HG02840 (cell line): ENCODE results near the gene RECQL5.

Experiments
- ATAC-seq: cut with Tn5 transposase; IDR thresholded peaks from one replicate; pipeline ENCODE4 v1.9.1; 2021; ENCODE audit warnings: mild to moderate bottlenecking, moderate library complexity, moderate number of reproducible peaks; ENCODE audit not compliant: unreplicated experiment, low FRiP score

The RECQL5 gene

GRCh38 chr17:75666959-75667790, at the start of gene RECQL5, which contains the start of gene SAP30BP:
Gene RECQL5, minus strand, starts transcription at chr17:75667154. Its CDS starts 597 bp downstream, at chr17:75666557.
Gene SAP30BP, plus strand, starts transcription at chr17:75667338. Its CDS starts 35 bp downstream, at chr17:75667373.
- ATAC-seq = peak; percentile 79

GRCh38 chr17:75712446-75712845, 45.5 kb upstream of the RECQL5 start:
- no peak for ATAC-seq

GRCh38 chr17:75707079-75707571, 40.2 kb upstream of the RECQL5 start:
- ATAC-seq = no peak

GRCh38 chr17:75706042-75706728, 39.2 kb upstream of the RECQL5 start:
- no peak for ATAC-seq

GRCh38 chr17:75704963-75705875, 38.3 kb upstream of the RECQL5 start:
- no peak for ATAC-seq

GRCh38 chr17:75703591-75703990, 36.6 kb upstream of the RECQL5 start:
- no peak for ATAC-seq

GRCh38 chr17:75703191-75703590, 36.2 kb upstream of the RECQL5 start:
- ATAC-seq = no peak

GRCh38 chr17:75701288-75701687, 34.3 kb upstream of the RECQL5 start:
- ATAC-seq = no peak

- no peak for ATAC-seq
These were observed 31.7 kb upstream of the RECQL5 start for GRCh38 chr17:75698659-75699058.

GRCh38 chr17:75697651-75698291, 30.8 kb upstream of the RECQL5 start:
- no peak for ATAC-seq

GRCh38 chr17:75695830-75696271, 28.9 kb upstream of the RECQL5 start:
- ATAC-seq = no peak

- ATAC-seq = no peak
These were observed 28.3 kb upstream of the RECQL5 start for GRCh38 chr17:75695141-75695829.

GRCh38 chr17:75694536-75694935, 27.6 kb upstream of the RECQL5 start:
- ATAC-seq = no peak

GRCh38 chr17:75693500-75694481, 26.8 kb upstream of the RECQL5 start:
- ATAC-seq = no peak

GRCh38 chr17:75692976-75693375, 26.0 kb upstream of the RECQL5 start:
- no peak for ATAC-seq

- no peak for ATAC-seq
These were observed 25.1 kb upstream of the RECQL5 start for GRCh38 chr17:75691801-75692626.

- no peak for ATAC-seq
These were observed 24.4 kb upstream of the RECQL5 start for GRCh38 chr17:75691371-75691791.
